Activated CD8-positive, alpha-beta memory T cell treated with anti-CD3 and anti-CD28 coated beads for 4 hours (primary cell): ENCODE measurements around the gene RNF130.

Experiments
- DNase-seq, 2 donors: peaks; one replicate each; pipeline ENCODE4 v3.0.0-alpha.2; 2020; ENCODE audit warnings: low read depth in 2 of 2

RNF130 gene, protein sequence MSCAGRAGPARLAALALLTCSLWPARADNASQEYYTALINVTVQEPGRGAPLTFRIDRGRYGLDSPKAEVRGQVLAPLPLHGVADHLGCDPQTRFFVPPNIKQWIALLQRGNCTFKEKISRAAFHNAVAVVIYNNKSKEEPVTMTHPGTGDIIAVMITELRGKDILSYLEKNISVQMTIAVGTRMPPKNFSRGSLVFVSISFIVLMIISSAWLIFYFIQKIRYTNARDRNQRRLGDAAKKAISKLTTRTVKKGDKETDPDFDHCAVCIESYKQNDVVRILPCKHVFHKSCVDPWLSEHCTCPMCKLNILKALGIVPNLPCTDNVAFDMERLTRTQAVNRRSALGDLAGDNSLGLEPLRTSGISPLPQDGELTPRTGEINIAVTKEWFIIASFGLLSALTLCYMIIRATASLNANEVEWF

DNA sequence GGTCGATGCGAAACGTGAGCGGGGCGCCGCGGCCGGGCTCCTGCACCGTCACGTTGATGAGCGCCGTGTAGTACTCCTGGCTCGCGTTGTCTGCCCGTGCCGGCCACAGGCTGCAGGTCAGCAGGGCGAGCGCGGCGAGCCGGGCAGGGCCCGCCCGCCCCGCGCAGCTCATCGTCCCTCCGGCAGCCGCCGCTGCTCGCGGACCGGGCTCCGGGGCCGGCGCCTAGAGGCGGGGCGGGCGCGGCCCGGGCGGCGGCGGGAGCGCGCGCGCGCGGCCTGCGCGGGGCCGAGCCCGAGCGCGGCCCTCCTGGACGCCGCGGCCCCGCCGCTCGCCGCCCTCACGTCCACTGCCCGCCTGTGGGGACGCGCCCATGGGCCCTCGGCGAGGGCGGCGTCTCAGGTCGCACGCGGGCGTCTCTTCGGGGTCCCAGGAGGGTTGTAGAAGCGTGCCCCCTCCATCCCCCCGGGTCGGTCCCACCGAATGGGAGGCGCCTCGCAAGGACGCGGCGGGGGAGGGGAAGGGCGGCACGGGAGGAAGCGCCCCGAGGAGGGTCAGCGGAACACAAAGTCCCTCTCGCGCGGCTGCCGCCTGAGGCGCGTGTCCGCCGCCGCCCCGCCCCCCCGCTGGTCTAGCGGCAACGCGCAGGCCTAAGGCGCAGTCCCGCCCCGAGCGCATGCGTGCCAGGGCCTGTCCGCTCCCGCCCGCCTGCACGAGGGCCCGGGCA is at the start of gene RNF130:
Gene RNF130, minus strand, starts transcription at position 229 of the 725 bp plus-strand sequence. Its CDS starts 57 bp downstream, at position 172.
- peak; percentile 65 to 76 for DNase-seq

- no peak for DNase-seq
Measured at GRCh38 chr5:180120237-180121101, 48.9 kb upstream of the RNF130 start.

DNA sequence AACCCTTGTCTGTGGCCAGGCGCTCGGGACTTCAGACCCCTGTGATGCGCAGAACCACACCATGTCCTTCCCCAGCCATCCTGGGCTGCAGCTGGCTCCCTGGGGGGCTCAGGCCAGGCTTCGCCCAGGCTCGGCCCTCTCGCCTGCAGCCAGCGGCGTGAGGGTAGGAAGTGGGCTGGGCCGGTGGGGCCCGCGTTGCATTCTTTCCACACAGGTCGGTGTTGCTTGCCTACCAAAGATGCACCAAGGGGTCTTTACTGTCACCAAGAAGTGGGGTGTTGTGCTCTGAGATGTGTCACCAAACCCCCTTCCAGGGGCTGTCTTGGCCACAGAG is 48.3 kb upstream of the RNF130 start:
- DNase-seq: no peak

DNA sequence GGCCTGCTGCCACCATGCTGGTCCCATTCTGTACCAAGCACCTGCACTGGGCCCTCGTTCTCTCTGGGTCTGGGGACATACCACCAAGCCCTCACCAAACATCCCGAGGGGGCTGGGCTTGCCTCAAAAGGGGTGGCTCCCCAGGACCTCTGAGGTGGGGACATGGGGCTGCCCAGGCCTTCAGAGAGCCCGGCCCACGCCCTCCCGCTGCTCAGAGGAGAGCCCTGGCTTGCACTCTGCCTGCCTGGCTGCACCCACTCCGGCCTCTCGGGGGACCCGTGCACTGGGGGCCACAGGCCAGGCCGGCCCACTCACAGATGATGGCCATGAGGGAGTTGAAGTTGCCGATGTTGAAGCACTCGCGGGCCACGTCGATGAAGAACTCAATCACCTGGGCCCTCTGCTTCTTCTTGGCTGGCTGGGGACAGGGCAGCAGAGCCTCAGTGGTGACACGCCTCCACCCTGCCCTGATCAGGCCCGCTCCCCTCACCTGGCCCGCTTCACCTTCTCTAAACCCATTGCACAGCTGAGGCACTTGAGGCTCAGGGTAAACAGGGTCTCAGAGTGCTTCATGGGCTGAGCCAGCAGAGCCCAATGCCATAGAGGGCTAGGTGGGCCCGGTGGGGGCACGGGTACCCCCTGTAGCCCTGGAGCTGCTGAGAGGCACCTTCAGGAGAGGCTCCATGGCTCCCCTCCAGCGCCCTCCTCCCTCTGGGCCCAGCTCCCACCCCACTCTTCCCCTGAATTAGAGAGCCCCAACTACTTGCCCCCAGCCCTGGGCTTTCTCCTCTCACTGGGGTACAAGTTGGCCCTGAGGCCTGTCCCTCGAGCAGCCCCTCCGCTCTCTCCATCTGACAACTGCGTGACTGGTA is 47.7 kb upstream of the RNF130 start:
- DNase-seq: no peak

DNA sequence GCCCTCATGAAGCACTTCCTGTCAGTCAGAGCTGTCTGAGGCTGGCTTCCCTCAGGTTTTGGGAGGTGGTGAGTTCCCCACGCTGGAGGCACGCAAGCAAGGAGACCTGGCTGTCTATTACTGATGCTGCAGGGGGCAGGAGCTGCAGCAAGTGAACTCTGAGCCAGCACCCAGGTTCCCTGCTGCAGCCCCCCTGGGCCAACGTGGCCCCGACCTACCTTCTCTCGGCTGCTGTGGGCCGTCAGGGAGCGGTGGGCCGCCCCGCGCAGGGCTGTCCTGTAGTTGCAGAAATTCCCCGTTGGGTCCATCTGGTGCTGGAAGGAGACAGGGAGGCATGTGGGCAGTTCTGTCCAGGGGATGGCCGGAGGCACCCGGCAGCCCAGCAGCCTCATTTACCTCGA is 46.8 kb upstream of the RNF130 start:
- DNase-seq: no peak

DNA sequence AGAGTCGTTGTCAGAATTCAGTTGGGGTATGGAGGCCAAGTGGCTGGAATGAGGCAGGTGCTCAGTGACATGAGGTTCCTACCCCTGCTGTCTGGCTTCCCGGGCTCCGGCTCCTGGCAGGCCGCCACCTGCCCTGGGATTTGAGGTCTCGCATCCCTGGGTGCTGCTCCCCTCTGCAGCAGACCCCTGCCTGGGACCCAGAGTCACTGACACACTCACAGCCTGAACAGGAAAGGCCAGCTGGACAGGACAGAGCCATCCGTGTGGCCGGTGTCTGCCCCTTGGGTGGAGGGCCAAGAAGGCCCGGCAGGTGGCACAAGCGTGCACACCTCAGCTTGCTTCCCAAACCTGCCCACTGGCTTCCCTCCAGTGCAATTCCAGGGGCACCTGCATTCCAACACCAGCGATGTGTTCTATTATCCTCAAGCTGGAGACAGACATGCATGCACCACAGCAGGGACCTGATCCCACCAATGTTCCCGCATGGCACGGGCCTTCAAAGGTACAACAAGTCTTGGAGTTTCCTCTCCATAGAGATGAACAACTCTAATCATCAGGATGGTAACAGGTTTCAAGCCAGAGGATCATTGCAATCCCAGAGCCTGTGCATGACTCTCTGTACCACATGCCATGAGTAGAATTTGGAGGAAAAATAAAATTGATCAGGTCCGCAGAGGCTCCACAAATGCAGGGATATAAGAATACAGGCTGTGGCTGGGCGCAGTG is 45.6 kb upstream of the RNF130 start:
- no peak for DNase-seq

DNA sequence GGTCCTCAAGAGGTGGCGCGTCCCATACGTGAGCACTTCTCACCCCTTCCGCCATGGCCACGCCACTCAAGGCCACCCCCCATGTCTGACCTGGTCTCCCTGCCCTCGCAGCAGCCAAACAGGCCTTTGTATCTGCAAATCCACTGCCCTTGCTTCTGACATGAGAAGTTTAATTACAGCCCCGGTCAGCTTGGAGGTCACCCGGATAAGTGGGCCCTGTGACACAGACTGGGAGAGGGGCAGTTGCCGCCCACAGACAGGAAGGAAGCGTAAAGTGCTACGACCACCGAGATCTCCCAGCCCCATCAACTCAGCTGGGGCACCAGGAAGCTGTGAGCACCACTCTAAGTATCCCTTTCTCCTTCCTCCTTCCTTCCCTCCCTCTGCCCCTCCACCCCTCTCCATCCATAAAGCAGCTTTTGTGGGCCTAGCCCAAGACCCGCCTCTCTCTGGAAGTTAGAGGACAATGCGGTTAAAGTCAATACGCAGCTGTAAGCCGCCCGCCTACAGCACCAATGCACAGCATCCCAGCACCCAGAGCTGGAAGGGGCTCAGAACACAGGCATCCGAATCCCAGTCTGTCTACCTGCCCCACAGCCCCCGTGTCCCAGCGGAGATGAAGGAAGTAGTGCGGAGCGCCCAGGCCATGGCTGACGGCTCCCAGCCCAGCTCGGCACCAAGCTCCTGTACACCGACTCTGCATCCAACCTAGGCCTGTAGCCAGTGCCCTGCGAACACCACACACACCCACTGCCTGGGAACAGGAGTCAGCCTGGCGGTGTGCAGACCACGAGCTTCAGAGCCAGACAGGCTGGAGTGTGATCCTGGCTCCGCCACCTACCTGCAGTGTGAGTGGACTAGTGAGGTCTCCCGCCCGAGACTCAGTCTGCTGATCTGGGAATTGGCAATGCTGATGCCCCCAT is 44.8 kb upstream of the RNF130 start:
- DNase-seq: no peak

- no peak for DNase-seq
Measured at GRCh38 chr5:180115326-180116076, 43.9 kb upstream of the RNF130 start.

DNA sequence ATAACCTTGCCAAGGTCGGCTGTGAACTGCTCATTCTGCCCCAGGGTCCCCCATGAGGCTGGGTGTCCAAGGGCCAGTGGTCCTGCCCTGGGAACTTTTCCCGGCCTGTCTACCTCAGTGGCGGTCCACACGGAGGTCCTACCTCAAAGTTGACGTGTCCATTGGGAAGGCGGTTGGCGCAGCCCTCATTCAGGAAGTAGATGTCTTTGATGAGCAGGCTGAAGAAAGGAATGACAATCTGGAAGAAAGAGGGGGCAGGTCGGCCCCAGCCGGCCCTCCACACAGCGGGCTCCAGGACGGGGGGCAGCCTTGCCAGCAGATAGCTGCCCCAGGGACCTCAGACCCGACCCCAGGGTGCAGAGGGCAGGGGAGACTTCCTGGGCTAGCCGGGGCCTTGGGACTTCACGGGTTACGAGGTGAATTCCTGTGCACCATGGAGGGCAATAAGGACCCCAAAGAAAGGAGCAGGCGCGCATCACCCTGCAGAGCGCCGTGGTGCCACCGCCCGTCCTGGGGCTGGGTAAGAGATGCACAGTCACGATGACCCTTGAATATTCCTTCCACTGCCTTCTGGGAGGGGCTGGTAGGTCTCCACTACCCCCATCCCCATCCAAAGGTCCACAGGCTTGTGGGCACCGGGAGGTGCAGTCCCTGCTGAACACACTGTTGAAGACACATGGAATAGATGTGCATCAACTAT is 42.9 kb upstream of the RNF130 start:
- DNase-seq: no peak

DNA sequence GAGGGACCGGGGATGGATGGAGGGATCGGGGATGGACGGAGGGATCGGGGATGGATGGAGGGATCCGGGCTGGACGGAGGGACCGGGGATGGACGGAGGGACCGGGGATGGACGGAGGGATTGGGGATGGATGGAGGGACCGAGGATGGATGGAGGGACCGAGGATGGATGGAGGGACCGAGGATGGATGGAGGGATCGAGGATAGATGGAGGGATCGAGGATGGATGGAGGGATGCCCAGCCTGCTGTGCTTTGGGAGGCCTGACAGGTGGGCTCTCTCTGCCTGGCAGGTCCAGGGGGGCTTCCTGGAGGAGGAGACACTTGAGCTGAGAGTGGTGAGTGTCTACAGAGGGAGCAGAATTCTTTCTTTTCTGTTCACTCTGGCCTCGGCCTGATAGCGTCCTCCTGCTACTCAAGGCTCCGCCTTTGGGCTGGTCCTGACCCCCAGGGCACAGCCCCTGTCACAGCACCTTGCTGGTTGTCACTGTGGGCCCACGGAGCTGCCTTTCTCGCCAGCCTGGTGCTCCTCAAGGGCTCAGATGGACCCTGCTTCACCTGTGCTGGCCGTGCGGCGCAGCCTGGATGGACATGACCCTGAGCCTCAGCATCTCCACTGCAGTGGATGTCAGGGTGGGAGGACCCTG is 42.2 kb upstream of the RNF130 start:
- DNase-seq: no peak

GRCh38 chr5:180112181-180112861 is 40.8 kb upstream of the RNF130 start:
- DNase-seq: no peak

DNA sequence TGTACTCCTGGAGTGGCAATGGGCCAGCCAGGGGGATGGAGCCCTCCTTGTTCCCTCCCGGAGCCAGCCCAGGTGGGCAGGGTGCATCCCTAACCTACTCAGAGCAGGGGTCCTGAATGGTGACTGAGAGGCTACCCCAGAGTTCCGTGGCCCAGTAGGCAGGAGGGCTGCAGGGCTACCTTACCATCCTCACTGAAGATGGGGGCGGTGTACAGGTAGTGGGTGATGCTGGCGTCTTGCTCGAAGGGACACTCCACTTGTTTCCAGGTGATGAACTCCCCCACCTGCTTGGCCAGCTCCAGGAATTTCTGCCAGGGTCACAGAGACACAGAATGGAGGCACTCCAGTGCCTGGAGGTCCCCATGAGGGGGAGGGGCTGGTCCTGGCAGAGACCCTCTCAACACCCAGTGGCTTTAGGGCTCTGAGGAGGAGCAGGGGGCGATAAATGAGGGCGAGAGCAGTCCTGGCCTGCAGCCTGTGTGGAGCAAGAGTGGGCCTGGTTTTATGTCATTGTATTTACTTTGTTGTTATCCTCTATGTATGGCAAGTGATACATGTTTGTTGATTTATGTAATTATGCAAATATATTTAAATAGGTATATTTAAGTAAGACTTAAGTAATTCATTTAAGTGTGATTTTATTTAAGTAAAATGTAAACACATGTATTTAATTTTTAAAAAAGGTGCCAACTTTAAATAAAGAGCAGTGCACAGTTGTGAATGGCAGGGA is 39.9 kb upstream of the RNF130 start:
- no peak for DNase-seq

DNA sequence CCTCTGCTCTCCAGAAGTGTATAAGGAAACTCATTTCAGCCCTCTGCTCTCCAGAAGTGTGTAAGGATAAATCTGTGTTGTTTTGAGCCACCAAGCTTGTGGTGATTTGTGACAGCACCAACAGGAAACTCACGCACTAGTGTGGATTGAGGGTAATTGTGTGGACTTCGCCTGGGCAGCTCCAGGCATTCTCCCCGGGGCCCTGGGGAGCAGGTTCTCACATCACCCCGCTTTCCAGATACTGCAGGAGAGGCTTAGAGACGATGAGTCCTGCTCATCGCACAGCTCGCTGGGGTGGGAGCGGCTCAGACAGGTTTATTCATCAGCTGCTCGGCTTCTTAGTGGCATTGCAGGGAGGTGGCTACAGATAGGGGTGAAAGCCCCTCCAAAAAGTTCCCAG is 38.4 kb upstream of the RNF130 start:
- no peak for DNase-seq

- no peak for DNase-seq
Measured at GRCh38 chr5:180107005-180107404, 35.4 kb upstream of the RNF130 start.

DNA sequence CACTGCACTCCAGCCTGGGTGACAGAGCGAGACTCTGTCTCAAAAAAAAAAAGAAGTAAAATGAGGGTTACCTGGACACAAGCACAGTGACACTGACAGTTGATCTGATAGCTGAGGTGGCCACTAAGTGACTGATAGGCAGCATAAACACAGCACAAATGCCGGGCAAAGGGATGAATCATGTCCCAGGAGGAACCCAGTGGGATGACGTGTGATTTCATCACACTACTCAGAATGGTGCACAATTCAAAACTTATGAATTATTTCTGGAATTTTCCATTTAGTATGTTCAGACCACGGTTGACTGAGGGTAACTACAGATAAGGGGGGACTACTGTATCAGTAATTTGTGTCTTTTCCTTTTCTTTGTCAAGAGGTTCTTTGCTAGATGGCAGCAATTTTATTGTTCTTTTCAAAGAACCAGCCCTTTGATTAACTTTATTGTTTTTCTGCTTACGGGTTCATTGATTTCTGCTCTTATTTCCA is 34.3 kb upstream of the RNF130 start:
- DNase-seq: no peak

GRCh38 chr5:180104168-180104530 is 32.6 kb upstream of the RNF130 start:
- no peak for DNase-seq
